NCI-H460 (cell line): ENCODE results near the gene SYT9. TPM values are rescaled to one million over a fixed set of nuclear protein-coding genes. Genes with fewer than 3 reads are reported as not detected.
"Not testable (repeated sequence)": the region's sequence is repeated elsewhere in the genome, so short reads cannot be mapped to it uniquely, and the experiment has no call there.

Experiments used
- DNase-seq: peaks from one replicate; pipeline ENCODE4 v3.0.0-alpha.2; 2016; ENCODE audit warnings: low read depth; ENCODE audit errors: extremely low read depth
- total RNA-seq: library from RNA; depleted of rRNA; stranded (reverse); fragments of >200 nt; shearing (Covaris generic); gene quantifications from 2 replicates; pipeline ENCODE4 v1.2.3, GENCODE V29; 2014

SYT9 gene
- total RNA-seq, 1 experiment from 2014 or later, result not detected

- DNase-seq, result no peak
Measured at GRCh38 chr11:7332451-7332850, 80.7 kb downstream of the SYT9 start.

- no peak for DNase-seq
Measured at GRCh38 chr11:7332962-7333361, 81.3 kb downstream of the SYT9 start.

GRCh38 chr11:7335442-7335841 is 83.7 kb downstream of the SYT9 start:
- DNase-seq, result not testable (repeated sequence)

GRCh38 chr11:7341551-7341950 is 89.8 kb downstream of the SYT9 start:
- DNase-seq, result no peak

- no peak for DNase-seq
Measured at GRCh38 chr11:7347611-7348431, 96.1 kb downstream of the SYT9 start.

GRCh38 chr11:7348432-7349304 is 97.0 kb downstream of the SYT9 start:
- no peak for DNase-seq

- no peak for DNase-seq
Measured at GRCh38 chr11:7351228-7351627, 99.5 kb downstream of the SYT9 start.

- no peak for DNase-seq
Measured at GRCh38 chr11:7353100-7353499, 101.4 kb downstream of the SYT9 start.

GRCh38 chr11:7364660-7365059 is 113.0 kb downstream of the SYT9 start:
- DNase-seq, result no peak

GRCh38 chr11:7367803-7368202 is 116.1 kb downstream of the SYT9 start:
- DNase-seq, result no peak

GRCh38 chr11:7376386-7376785 is 124.7 kb downstream of the SYT9 start:
- no peak for DNase-seq

GRCh38 chr11:7381937-7382336 is 130.2 kb downstream of the SYT9 start:
- no peak for DNase-seq

- no peak for DNase-seq
Measured at GRCh38 chr11:7383406-7383805, 131.7 kb downstream of the SYT9 start.

GRCh38 chr11:7384691-7385090 is 133.0 kb downstream of the SYT9 start:
- DNase-seq, result no peak

- DNase-seq, result no peak
Measured at GRCh38 chr11:7385532-7385931, 133.8 kb downstream of the SYT9 start.

- no peak for DNase-seq
Measured at GRCh38 chr11:7413961-7414915, 162.5 kb downstream of the SYT9 start.

GRCh38 chr11:7414973-7415817 is 163.5 kb downstream of the SYT9 start:
- no peak for DNase-seq

- DNase-seq, result no peak
Measured at GRCh38 chr11:7416080-7416479, 164.4 kb downstream of the SYT9 start.

GRCh38 chr11:7417328-7417727 is 165.6 kb downstream of the SYT9 start:
- no peak for DNase-seq

GRCh38 chr11:7418061-7418460 is 166.4 kb downstream of the SYT9 start:
- no peak for DNase-seq
